ENCODE measurements around the gene MRPL4.

DNA sequence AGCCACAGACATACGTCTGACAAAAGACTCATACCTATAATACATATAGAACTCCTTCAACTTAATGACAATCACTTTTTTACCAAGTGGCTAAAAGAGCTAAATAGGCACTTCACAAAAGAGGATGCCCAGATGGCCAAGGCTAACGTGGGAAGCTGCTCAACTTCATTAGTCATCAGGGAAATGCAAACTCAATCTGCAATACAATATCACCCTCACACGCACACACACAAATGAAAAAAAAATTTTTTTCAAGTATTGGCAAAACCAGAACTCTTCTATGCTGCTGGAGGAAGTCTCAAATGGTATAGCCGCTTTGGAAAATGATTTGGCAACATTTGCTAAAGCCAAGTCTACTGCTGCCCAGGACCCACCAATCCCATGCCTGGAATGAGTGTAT lies 42.7 kb upstream of the MRPL4 start:
- TF ChIP-seq POLR2A (IDR thresholded peaks at IDR 0.05): no peak
- TF ChIP-seq, protein P1, sequence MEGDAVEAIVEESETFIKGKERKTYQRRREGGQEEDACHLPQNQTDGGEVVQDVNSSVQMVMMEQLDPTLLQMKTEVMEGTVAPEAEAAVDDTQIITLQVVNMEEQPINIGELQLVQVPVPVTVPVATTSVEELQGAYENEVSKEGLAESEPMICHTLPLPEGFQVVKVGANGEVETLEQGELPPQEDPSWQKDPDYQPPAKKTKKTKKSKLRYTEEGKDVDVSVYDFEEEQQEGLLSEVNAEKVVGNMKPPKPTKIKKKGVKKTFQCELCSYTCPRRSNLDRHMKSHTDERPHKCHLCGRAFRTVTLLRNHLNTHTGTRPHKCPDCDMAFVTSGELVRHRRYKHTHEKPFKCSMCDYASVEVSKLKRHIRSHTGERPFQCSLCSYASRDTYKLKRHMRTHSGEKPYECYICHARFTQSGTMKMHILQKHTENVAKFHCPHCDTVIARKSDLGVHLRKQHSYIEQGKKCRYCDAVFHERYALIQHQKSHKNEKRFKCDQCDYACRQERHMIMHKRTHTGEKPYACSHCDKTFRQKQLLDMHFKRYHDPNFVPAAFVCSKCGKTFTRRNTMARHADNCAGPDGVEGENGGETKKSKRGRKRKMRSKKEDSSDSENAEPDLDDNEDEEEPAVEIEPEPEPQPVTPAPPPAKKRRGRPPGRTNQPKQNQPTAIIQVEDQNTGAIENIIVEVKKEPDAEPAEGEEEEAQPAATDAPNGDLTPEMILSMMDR (IDR thresholded peaks at IDR 0.05): no peak
- TF ChIP-seq POLR2AphosphoS5 (IDR thresholded peaks at IDR 0.05): no peak
- no peak for TF ChIP-seq EP300 (IDR thresholded peaks at IDR 0.05; ENCODE audit: low read depth)
